COLO829 (cell line): Measurements from ENCODE around the gene AR.
"Not testable (repeated sequence)": the region's sequence is repeated elsewhere in the genome, so short reads cannot be mapped to it uniquely, and the experiment has no call there.

Experiments used
- DNase-seq: peaks from one replicate; pipeline ENCODE4 v3.0.0; 2012; ENCODE audit warnings: low spot score

Gene AR

GRCh38 chrX:67624325-67624724, 80.5 kb downstream of the AR start:
- DNase-seq = no peak

DNA sequence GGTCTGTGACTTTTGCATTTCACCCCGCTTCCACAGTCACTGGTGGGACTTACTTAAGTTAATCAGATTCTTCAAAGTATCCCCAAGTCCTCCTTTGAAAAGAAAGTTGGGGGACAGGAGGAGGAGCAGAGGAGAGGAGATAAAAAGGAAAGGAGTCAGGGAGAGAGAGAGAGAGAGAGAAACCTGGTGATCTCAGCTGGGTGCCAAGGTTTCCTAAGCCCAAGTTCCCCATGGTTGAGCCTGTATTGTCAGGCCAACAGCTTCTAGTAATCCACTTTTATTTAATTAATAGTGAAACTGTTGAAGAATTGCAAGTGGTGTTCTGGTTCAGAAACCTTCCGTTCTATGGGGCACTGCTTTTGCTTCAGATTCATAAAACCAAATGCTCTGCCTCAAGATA, 91.6 kb downstream of the AR start:
- DNase-seq = no peak

DNA sequence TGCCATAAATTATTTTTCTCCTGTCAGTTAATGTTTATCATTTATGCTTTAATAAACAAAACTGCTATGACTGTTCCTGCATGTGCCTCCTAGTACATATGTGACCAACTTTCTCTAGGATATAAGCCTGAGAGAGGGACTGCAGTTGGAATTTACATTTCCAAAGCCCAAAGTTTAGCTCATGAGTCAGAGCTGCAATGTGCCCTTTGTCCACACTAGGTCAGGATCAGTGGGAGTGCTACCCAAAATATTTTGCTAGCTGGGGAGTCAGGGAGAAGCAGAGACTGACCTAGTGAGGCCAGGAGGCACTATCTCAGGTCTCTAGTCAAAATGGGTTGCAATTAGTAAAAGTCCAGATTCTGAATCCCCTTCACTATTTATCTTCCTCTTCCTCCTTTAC, 92.7 kb downstream of the AR start:
- no peak for DNase-seq

- DNase-seq = not testable (repeated sequence)
Measured at GRCh38 chrX:67637293-67637692, 93.5 kb downstream of the AR start.

DNA sequence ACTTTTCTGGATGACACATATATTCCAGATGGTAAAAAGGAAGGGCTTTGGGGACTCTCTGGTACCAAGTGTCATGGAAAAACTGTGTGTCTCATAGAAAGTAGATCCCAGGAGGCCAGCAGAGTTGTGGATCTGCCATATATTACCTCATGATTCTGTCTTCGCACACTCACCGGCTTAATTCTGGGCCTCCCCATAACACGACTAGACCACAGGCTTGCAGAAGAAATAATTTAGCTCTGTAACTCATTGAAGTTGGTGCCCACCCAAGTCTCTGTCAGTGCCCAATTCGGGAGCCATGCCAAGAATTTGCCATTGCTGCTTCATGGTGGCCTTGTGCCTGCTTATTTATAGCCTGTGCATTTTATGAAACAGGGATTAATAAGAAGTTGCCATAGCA, 104.5 kb downstream of the AR start:
- DNase-seq = no peak

- no peak for DNase-seq
Measured at GRCh38 chrX:67651437-67652142, 107.8 kb downstream of the AR start.

DNA sequence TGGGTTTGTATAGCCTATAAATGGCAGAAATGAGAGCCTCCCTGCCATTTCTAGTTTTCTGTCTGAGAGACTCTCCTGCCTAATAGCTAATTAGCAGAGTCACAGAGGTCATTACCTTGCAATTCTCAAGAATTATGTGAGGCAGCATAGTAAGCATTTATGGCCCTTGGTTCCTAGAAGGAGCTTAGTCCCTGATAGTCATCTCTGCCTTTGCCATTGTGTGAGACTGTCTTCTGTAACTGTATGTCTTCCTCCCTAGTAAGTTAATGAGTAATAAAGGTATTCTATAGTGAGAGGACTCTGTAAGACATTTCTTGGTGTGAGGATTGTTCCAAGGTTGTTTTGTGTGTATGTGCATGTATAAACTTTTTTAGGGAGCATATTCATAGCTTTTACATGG, 108.7 kb downstream of the AR start:
- no peak for DNase-seq

DNA sequence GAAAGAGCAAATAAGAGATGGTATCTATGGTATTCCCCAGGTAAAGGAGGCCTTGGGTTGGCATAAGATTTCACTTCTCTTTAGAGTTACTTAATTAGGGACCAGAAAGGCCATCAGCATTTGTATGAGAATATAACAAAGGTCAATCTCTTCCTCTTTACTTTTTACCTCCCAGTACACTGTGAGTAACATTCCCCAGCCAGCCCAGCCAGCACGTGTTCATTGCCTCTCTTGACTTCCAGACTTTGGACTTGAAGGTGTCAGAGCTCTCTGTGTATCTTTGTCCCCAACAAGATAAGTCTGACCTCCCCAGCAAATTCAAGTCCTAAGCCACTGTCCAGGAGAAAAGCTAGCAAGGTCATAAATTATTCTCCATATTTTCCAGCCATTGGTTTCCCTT, 110.5 kb downstream of the AR start:
- DNase-seq = no peak

- DNase-seq = no peak
Measured at GRCh38 chrX:67665583-67665982, 121.8 kb downstream of the AR start.

- DNase-seq = not testable (repeated sequence)
Measured at GRCh38 chrX:67670717-67671116, 126.9 kb downstream of the AR start.

GRCh38 chrX:67673741-67674274, 130.0 kb downstream of the AR start:
- no peak for DNase-seq

DNA sequence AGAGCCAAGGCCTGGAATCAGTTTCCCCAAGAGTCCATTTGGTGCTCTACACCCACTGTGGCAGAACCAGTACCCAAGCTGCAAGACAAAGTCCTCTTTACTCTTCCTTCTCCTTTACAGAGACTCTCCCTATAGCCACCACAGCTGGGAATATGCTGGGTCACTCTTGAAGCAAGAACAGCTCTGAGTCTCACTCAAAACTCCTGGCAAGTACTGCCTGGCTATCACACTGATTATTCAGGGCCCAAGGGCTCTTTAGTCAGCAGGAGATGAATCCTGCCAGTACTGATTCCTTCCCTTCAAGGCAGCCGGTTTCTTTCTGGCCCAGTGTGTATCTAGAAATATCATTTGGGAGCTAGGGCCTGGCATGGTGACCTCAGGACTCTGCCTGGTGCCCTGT, 130.9 kb downstream of the AR start:
- DNase-seq = no peak

- no peak for DNase-seq
Measured at GRCh38 chrX:67684136-67684535, 140.3 kb downstream of the AR start.

DNA sequence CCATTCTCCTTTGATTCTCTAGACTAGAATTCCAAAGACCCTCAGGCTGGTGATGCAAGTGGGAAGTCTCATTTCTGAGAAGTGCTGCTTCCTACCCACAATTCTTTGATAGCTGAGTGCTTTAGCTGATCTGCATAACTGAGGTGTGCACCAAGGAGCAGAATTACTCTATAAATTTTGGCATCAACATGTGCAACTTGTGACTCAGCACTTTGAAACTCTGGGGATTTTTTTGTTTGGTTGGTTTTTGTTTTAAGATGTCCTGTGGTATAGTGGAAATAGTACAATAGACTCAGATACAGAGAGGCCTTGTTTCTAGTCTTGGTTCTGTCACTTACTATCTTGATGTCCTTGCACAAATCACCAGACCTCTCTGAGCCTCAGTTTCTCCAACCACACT, 148.4 kb downstream of the AR start:
- DNase-seq = no peak

GRCh38 chrX:67693928-67694327, 150.1 kb downstream of the AR start:
- DNase-seq = no peak

DNA sequence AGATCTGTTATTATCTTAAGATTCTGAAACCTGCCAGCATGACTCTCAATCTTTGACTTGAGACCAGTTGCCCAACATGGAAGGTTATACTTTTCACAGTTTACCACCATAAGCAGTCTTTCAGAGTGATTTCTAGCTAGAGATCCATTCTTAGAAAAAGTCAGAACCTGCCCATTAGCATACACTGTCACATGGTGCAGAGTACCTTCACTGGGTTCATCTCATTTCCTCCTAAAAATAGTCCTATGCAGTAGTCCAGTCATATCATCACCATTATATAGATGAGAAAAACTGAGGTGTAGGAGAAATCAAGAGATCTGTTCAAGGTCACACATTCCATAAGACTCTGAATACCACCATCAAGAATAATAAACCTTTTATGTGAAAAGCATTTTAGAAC, 153.6 kb downstream of the AR start:
- DNase-seq = no peak

GRCh38 chrX:67700602-67701001, 156.8 kb downstream of the AR start:
- no peak for DNase-seq

DNA sequence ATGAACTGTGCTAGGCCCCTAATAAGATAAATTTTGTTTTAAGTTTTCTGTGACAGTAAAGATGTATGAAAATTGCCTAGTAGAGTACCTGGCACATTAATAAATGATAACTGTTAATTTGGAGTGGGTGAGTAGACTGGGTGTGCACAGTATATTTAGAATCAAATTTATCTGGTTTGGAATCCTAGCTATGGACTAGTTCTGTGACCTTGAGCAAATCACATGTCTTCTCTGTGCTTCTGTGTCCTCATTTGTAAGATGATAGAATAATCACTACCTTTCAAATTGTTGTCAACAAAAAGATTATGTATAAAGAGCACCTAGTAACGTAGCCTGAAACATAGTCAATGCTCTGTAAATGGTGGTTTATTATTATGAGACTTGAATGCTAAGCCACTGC, 170.2 kb downstream of the AR start:
- DNase-seq = no peak

- DNase-seq = no peak
Measured at GRCh38 chrX:67717571-67717970, 173.8 kb downstream of the AR start.

DNA sequence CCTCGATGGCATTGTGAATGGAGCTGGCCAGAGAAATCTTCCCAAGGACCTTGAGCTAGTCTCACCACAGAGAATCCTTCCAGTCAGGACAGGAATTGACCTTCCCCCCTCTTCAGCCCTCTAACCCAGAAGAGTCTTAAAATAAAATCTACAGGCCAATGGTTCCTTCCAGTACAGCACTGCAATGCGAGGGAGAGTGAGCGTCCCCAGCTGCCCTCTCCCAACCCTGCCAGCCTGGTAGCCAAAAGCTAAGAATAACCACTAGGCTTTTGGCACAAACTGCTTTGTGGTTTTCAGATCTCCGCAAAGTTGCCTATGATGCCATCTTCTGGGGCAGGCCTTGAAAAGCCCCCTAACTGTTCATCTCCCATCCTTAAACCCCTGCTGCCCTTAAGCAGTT, 175.1 kb downstream of the AR start:
- DNase-seq = no peak

- DNase-seq = no peak
Measured at GRCh38 chrX:67720344-67720743, 176.5 kb downstream of the AR start.

GRCh38 chrX:67721321-67721720, 177.5 kb downstream of the AR start:
- no peak for DNase-seq

DNA sequence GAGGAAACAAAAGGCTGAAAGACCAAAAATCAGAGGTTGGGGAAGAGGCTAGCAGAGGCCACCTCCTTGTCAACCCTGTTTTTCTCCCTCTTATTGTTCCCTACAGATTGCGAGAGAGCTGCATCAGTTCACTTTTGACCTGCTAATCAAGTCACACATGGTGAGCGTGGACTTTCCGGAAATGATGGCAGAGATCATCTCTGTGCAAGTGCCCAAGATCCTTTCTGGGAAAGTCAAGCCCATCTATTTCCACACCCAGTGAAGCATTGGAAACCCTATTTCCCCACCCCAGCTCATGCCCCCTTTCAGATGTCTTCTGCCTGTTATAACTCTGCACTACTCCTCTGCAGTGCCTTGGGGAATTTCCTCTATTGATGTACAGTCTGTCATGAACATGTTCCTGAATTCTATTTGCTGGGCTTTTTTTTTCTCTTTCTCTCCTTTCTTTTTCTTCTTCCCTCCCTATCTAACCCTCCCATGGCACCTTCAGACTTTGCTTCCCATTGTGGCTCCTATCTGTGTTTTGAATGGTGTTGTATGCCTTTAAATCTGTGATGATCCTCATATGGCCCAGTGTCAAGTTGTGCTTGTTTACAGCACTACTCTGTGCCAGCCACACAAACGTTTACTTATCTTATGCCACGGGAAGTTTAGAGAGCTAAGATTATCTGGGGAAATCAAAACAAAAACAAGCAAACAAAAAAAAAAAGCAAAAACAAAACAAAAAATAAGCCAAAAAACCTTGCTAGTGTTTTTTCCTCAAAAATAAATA, 179.9 kb downstream of the AR start:
- no peak for DNase-seq
